SK-N-SH (cell line): ENCODE measurements around the gene MAP1LC3C. TPM values are rescaled to one million over a fixed set of nuclear protein-coding genes. Genes with fewer than 3 reads are reported as not detected.

ENCODE experiments used
- CTCF ChIA-PET: fragments of 300-600, 350-600 bp; formaldehyde crosslinking; extraction: SDS; loops from one replicate; lab custom pipeline; 2021; lab: Yijun Ruan, JAX
- POLR2A ChIA-PET: fragments of 350-600 bp; sonication (Branson Sonifier 250); formaldehyde crosslinking; extraction: SDS; loops from one replicate; lab custom pipeline; 2020; ENCODE audit warnings: antibody characterized with exemption, inconsistent platforms; lab: Yijun Ruan, JAX
- DNase-seq: peaks from one replicate; pipeline ENCODE4 v3.0.0; 2012
- H2AFZ ChIP-seq: fragments of 200-600 bp; sonication (generic); 2 replicates; pipeline ENCODE4 v1.8.1; 2016; ENCODE audit warnings: antibody characterized with exemption, mild to moderate bottlenecking, low read depth
- H3F3A ChIP-seq: fragments of 200-600 bp; sonication (generic); replicated peaks from 2 replicates; pipeline ENCODE3; 2016; ENCODE audit warnings: antibody characterized with exemption, mild to moderate bottlenecking; ENCODE audit not compliant: insufficient read depth
- H3K27ac ChIP-seq, 2 experiments: fragments of 200-500 bp in 1 of 2; fragments of 200-600 bp in 1 of 2; sonication (Bioruptor generic) in 1 of 2; sonication (generic), shearing (Covaris generic) in 1 of 2; 2 replicates each; pipeline versions ENCODE4 v1.5.1 to v1.6.1; 2014 to 2016; ENCODE audit warnings: low read depth in 2 of 2, inconsistent platforms in 1 of 2, low read length in 1 of 2, mild to moderate bottlenecking in 1 of 2, mixed read lengths in 1 of 2
- H3K27me3 ChIP-seq: fragments of 200-600 bp; sonication (generic), shearing (Covaris generic); 2 replicates; pipeline ENCODE4 v1.6.1; 2016; ENCODE audit warnings: mixed run types; ENCODE audit not compliant: insufficient read depth
- H3K36me3 ChIP-seq, 2 experiments: fragments of 200-500 bp in 1 of 2; fragments of 200-600 bp in 1 of 2; sonication (Bioruptor generic) in 1 of 2; sonication (generic) in 1 of 2; replicated peaks in 1 of 2; 2 replicates each; pipeline versions ENCODE3 to v1.5.1; 2014 to 2016; ENCODE audit warnings: low read length in 1 of 2, mild to moderate bottlenecking in 1 of 2; ENCODE audit not compliant: insufficient read depth in 2 of 2, control insufficient read depth in 1 of 2
- H3K4me1 ChIP-seq, 2 experiments: fragments of 200-500 bp in 1 of 2; fragments of 200-600 bp in 1 of 2; sonication (Bioruptor generic) in 1 of 2; sonication (generic), shearing (Covaris generic) in 1 of 2; 2 replicates each; pipeline versions ENCODE4 v1.5.1 to v1.6.1; 2014 to 2016; ENCODE audit warnings: low read depth in 1 of 2, low read length in 1 of 2, mixed run types in 1 of 2; ENCODE audit not compliant: insufficient read depth in 2 of 2, control insufficient read depth in 1 of 2
- H3K4me2 ChIP-seq: fragments of 200-600 bp; sonication (generic), shearing (Covaris generic); 2 replicates; pipeline ENCODE4 v1.6.1; 2017; ENCODE audit warnings: mixed run types
- H3K4me3 ChIP-seq, 2 experiments: fragments of 200-500 bp in 1 of 2; fragments of 200-600 bp in 1 of 2; sonication (Bioruptor generic) in 1 of 2; sonication (generic), shearing (Covaris generic) in 1 of 2; 2 replicates each; pipeline versions ENCODE4 v1.5.1 to v1.8.1; 2014 to 2016; ENCODE audit warnings: low read depth in 2 of 2, inconsistent platforms in 1 of 2, low read length in 1 of 2, mild to moderate bottlenecking in 1 of 2, mixed read lengths in 1 of 2, moderate library complexity in 1 of 2
- H3K79me2 ChIP-seq: fragments of 200-600 bp; sonication (generic); 2 replicates; pipeline ENCODE4 v1.8.1; 2017; ENCODE audit warnings: mild to moderate bottlenecking; ENCODE audit not compliant: insufficient read depth
- H3K9ac ChIP-seq: fragments of 200-600 bp; sonication (generic); 2 replicates; pipeline ENCODE4 v1.6.1; 2017; ENCODE audit warnings: mixed run types
- H3K9me2 ChIP-seq: fragments of 200-600 bp; sonication (generic); 2 replicates; pipeline ENCODE4 v1.6.1; 2017; ENCODE audit warnings: mixed run types
- H3K9me3 ChIP-seq: fragments of 200-600 bp; sonication (generic); 2 replicates; pipeline ENCODE4 v1.6.1; 2017; ENCODE audit warnings: mixed run types, mild to moderate bottlenecking, moderate library complexity
- H4K20me1 ChIP-seq: fragments of 200-600 bp; sonication (generic); 2 replicates; pipeline ENCODE4 v1.6.1; 2017; ENCODE audit warnings: mild to moderate bottlenecking, mixed run types; ENCODE audit not compliant: insufficient read depth
- CHD2 ChIP-seq: fragments of 150-350 bp; IDR thresholded peaks from 2 replicates; pipeline ENCODE4 v1.6.1; 2018; ENCODE audit warnings: low read length; ENCODE audit not compliant: partially characterized antibody
- ELF1 ChIP-seq: IDR thresholded peaks from 2 replicates; pipeline ENCODE4 v1.4.0; 2012
- EZH2phosphoT487 ChIP-seq: fragments of 200-600 bp; sonication (generic); IDR thresholded peaks from 2 replicates; pipeline ENCODE4 v1.6.1; 2017; ENCODE audit warnings: low read depth, mixed run types, mild to moderate bottlenecking, antibody characterized with exemption, moderate library complexity, borderline replicate concordance
- FOXJ3 ChIP-seq: sonication (generic); formaldehyde crosslinking; IDR thresholded peaks from 2 replicates; pipeline ENCODE4 v1.5.1; 2020; ENCODE audit warnings: mild to moderate bottlenecking, missing genetic modification reagents
- FOXM1 ChIP-seq: IDR thresholded peaks from 2 replicates; pipeline ENCODE4 v1.4.0; 2012; ENCODE audit warnings: low read depth, mild to moderate bottlenecking
- GATA2 ChIP-seq: sonication (generic); formaldehyde crosslinking; IDR thresholded peaks from 2 replicates; pipeline ENCODE4 v1.5.0; 2020; ENCODE audit warnings: mild to moderate bottlenecking, missing genetic modification reagents
- JUND ChIP-seq: IDR thresholded peaks from 2 replicates; pipeline ENCODE4 v1.4.0; 2012
- MXI1 ChIP-seq: IDR thresholded peaks from 2 replicates; pipeline ENCODE4 v1.6.1; 2012; ENCODE audit warnings: mild to moderate bottlenecking, low read depth, low read length, improper control_type of control experiment
- NFIC ChIP-seq: IDR thresholded peaks from 2 replicates; pipeline ENCODE4 v1.4.0; 2012; ENCODE audit warnings: borderline replicate concordance
- NRF1 ChIP-seq: IDR thresholded peaks from 2 replicates; pipeline ENCODE4 v1.6.1; 2012; ENCODE audit warnings: low read depth, mild to moderate bottlenecking, low read length
- PBX3 ChIP-seq: IDR thresholded peaks from 2 replicates; pipeline ENCODE4; 2012
- POLR2AphosphoS5 ChIP-seq: IDR thresholded peaks from 2 replicates; pipeline ENCODE4 v1.6.1; 2012; ENCODE audit warnings: low read depth, low read length
- RAD21 ChIP-seq: IDR thresholded peaks from 2 replicates; pipeline ENCODE4 v1.6.1; 2012; ENCODE audit warnings: mild to moderate bottlenecking, low read length
- RCOR1 ChIP-seq: fragments of 150-350 bp; IDR thresholded peaks from 2 replicates; pipeline ENCODE4 v1.6.1; 2017; ENCODE audit warnings: antibody characterized with exemption, low read length
- RFX5 ChIP-seq: IDR thresholded peaks from 2 replicates; pipeline ENCODE4 v1.6.1; 2012; ENCODE audit warnings: mild to moderate bottlenecking, improper control_type of control experiment, low read length
- RXRA ChIP-seq: IDR thresholded peaks from 2 replicates; pipeline ENCODE4 v1.4.0; 2012; ENCODE audit warnings: low read depth, mild to moderate bottlenecking, borderline replicate concordance
- SIN3A ChIP-seq: IDR thresholded peaks from 2 replicates; pipeline ENCODE4 v1.6.1; 2012; ENCODE audit warnings: low read depth, mild to moderate bottlenecking, low read length, moderate library complexity, borderline replicate concordance
- USF1 ChIP-seq: IDR thresholded peaks from 2 replicates; pipeline ENCODE4 v1.4.0; 2012; ENCODE audit warnings: low read depth, borderline replicate concordance
- USF2 ChIP-seq: fragments of 150-350 bp; IDR thresholded peaks from 2 replicates; pipeline ENCODE4 v1.6.1; 2017; ENCODE audit warnings: antibody characterized with exemption, low read length, low read depth, borderline replicate concordance
- WGBS: methylation state at CpG from one replicate; pipeline ENCODE4 v1.1.6; 2017; ENCODE audit warnings: low lambda C conversion rate; 5-methylcytosine and 5-hydroxymethylcytosine counted together
- polyA plus RNA-seq, 3 experiments: library from polyadenylated mRNA; depleted of rRNA; stranded (reverse); fragments of >200 nt; gene quantifications; 2 replicates each; pipeline ENCODE4 v1.2.3, GENCODE V29; 2012
- TF ChIP-seq, protein P1 (sequence below): fragments of 200-600 bp; sonication (generic); IDR thresholded peaks from 2 replicates; pipeline ENCODE4 v1.6.1; 2017; ENCODE audit warnings: antibody characterized with exemption, mild to moderate bottlenecking, moderate library complexity
- TF ChIP-seq, protein P2 (sequence below): fragments of 150-350 bp; IDR thresholded peaks from 2 replicates; pipeline ENCODE4 v1.6.1; 2016; ENCODE audit warnings: mild to moderate bottlenecking, low read depth, low read length

Gene MAP1LC3C
- polyA plus RNA-seq, 1 of the 3 experiments (the other 2 are of a cell fraction), result 0.20 TPM

GRCh38 chr1:241979071-241979470 is 19.8 kb downstream of the MAP1LC3C start:
- no peaks in the 10 kb centered on the region for H3K27me3 ChIP-seq
- no peaks in the 10 kb centered on the region for H3F3A ChIP-seq
- no peaks in the 10 kb centered on the region for H3K79me2 ChIP-seq
- H3K27ac ChIP-seq, result no peak overlapping the region
- H3K4me3 ChIP-seq, result no peak overlapping the region
- no peaks in the 10 kb centered on the region for H3K9me2 ChIP-seq
- POLR2A ChIA-PET, result no interaction called here
- no peaks in the 10 kb centered on the region for H3K9me3 ChIP-seq
- H3K36me3 ChIP-seq, result no peaks in the 10 kb centered on the region
- no peaks in the 10 kb centered on the region for H4K20me1 ChIP-seq
- H2AFZ ChIP-seq, result no peak overlapping the region
- H3K4me1 ChIP-seq, result no peaks in the 10 kb centered on the region
- CTCF ChIA-PET, result interaction anchor here (0.7 kb wide), 1 partner anchor 489 kb away, joined by 3 read pairs; no protein-coding TSS in a partner anchor
- H3K4me2 ChIP-seq, result no peak overlapping the region
- WGBS, result 91% methylated on average over 18 of the region's 18 CpGs
- no peak for TF ChIP-seq SIN3A
- TF ChIP-seq RFX5, result no peak
- no peak for TF ChIP-seq NRF1
- TF ChIP-seq ELF1, result no peak
- no peak for TF ChIP-seq POLR2AphosphoS5
- TF ChIP-seq RCOR1, result no peak
- no peak for TF ChIP-seq USF2
- TF ChIP-seq EZH2phosphoT487, result no peak
- TF ChIP-seq JUND, result no peak
- no peak for TF ChIP-seq RAD21
- no peak for TF ChIP-seq NFIC
- no peak for TF ChIP-seq GATA2 (CRISPR knock-in tag)
- no peak for TF ChIP-seq USF1
- TF ChIP-seq MXI1, result no peak
- DNase-seq, result no peak
- H3K9ac ChIP-seq, result no peak overlapping the region

DNA sequence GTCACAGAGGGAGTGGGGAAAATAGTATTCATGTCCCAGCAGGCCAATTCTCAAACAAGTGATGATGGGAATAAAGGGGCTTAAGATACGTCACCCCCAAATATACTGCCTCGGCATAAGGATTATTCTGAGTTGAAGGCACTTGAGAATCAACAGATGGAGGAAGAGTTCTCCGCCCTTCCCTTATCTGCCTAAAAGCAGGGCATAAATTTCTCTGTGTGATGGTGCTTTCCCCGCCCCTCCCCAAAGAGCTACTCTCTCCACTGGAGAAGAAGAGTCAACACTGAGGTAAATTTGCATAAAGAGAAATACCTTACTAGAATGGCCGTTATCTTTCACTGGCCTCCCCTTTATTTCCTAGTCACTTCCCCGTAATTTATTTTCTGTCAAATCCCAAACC is 22.7 kb downstream of the MAP1LC3C start:
- CTCF ChIA-PET, result interaction anchor here (1.2 to 1.8 kb wide), 2 partner anchors 10 to 26 kb away, joined by 3 to 7 read pairs; no protein-coding TSS in a partner anchor
- WGBS, result 75% methylated on average over 6 of the region's 6 CpGs
- TF ChIP-seq ELF1 (no peak), GATA2 (CRISPR knock-in tag) (no peak), SIN3A (no peak), JUND (no peak), RXRA (no peak), RCOR1 (no peak), CHD2 (no peak), EZH2phosphoT487 (no peak), MXI1 (no peak), PBX3 (no peak), FOXJ3 (CRISPR knock-in tag) (no peak), FOXM1 (no peak)
- TF ChIP-seq, protein P1, sequence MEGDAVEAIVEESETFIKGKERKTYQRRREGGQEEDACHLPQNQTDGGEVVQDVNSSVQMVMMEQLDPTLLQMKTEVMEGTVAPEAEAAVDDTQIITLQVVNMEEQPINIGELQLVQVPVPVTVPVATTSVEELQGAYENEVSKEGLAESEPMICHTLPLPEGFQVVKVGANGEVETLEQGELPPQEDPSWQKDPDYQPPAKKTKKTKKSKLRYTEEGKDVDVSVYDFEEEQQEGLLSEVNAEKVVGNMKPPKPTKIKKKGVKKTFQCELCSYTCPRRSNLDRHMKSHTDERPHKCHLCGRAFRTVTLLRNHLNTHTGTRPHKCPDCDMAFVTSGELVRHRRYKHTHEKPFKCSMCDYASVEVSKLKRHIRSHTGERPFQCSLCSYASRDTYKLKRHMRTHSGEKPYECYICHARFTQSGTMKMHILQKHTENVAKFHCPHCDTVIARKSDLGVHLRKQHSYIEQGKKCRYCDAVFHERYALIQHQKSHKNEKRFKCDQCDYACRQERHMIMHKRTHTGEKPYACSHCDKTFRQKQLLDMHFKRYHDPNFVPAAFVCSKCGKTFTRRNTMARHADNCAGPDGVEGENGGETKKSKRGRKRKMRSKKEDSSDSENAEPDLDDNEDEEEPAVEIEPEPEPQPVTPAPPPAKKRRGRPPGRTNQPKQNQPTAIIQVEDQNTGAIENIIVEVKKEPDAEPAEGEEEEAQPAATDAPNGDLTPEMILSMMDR, result no peak
- TF ChIP-seq, protein P2, sequence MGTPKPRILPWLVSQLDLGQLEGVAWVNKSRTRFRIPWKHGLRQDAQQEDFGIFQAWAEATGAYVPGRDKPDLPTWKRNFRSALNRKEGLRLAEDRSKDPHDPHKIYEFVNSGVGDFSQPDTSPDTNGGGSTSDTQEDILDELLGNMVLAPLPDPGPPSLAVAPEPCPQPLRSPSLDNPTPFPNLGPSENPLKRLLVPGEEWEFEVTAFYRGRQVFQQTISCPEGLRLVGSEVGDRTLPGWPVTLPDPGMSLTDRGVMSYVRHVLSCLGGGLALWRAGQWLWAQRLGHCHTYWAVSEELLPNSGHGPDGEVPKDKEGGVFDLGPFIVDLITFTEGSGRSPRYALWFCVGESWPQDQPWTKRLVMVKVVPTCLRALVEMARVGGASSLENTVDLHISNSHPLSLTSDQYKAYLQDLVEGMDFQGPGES, result no peak

More for the DNA sequence above, 22.7 kb downstream of the MAP1LC3C start:
- no peaks in the 10 kb centered on the region for H3K9me3 ChIP-seq
- no peaks in the 10 kb centered on the region for H3F3A ChIP-seq
- no peak overlapping the region for H3K4me3 ChIP-seq
- H4K20me1 ChIP-seq, result no peaks in the 10 kb centered on the region
- H3K9ac ChIP-seq, result no peak overlapping the region
- H3K36me3 ChIP-seq, result no peaks in the 10 kb centered on the region
- no peak overlapping the region for H3K27ac ChIP-seq
- no peaks in the 10 kb centered on the region for H3K79me2 ChIP-seq
- H3K27me3 ChIP-seq, result no peaks in the 10 kb centered on the region
- H3K9me2 ChIP-seq, result no peaks in the 10 kb centered on the region
- POLR2A ChIA-PET, result no interaction called here
- no peak overlapping the region for H3K4me2 ChIP-seq
- peaks cover 5% of the 10 kb centered on the region in 2 experiments; a peak in 1 of 4 replicates for H3K4me1 ChIP-seq
- no peak overlapping the region for H2AFZ ChIP-seq
- no peak for DNase-seq
